ENCODE measurements around the gene ELP4. TPM values are rescaled to one million over a fixed set of nuclear protein-coding genes. Genes with fewer than 3 reads are reported as not detected.

Gene ELP4
- total and polyA plus RNA-seq, 9 donors: 12.0 to 18.8 (median 15.3) TPM

DNA sequence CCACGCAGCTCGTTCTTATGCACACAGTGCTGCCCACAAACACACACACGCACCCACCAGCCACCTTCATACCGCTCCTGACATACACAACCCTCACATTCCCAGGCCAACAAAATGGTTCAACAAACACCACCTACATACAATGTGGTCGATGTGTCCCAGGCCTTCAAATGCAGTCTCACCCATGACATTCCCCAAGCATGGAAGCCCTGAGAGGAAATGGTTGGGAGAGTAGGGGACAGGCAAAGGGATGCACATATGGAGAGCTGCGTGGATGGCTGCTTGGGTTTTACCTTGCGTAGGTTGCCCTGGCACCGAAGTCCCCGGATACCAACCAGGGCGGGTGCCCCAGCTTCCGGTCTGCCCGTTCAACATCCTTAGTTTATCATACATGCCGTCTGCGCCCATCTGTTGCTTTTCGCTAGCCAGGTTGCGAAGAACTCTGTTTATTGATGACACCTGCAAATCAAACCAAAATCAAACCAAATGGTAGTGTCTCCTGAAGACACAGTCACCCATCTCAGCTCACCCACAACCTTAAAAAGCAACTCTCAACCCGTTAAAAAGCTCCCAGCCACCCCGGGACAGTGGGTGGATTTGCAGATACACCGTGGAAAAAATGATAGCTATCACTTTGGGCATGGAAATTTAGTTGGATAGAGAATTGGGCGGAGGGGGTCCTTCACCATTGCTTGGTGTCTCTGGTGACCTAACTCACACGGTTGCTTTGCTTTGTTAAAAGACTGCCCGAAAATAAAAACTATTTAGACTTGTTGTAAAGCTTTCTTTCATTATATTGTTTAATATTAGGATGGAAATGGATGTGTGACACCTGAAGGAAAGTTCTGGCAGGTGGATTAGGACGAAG is 291.1 kb downstream of the ELP4 start:
- H3K36me3 ChIP-seq (ENCODE audit: control insufficient read depth, insufficient read depth, low read length): no peaks in the 10 kb centered on the region
- H3K4me3 ChIP-seq (ENCODE audit: low read length): no peak overlapping the region
- peaks cover 42% of the 10 kb centered on the region for H3K4me1 ChIP-seq (ENCODE audit: control insufficient read depth, insufficient read depth, low read length)
- H3K9me3 ChIP-seq (replicated peaks; ENCODE audit: control insufficient read depth, low read depth, low read length): no peaks in the 10 kb centered on the region
- DNase-seq: no peak
- WGBS (ENCODE audit: insufficient coverage): 0% methylated on average over 8 of the region's 23 CpGs
- H3K27ac ChIP-seq (ENCODE audit: low read length): no peak overlapping the region
- H3K27me3 ChIP-seq (ENCODE audit: control insufficient read depth, insufficient read depth, low read length): peaks cover 94% of the 10 kb centered on the region

- Histone ChIP-seq H3K27me3 (ENCODE audit: control insufficient read depth, insufficient read depth, low read length) (peaks cover 94% of the 10 kb centered on the region), H3K36me3 (ENCODE audit: control insufficient read depth, insufficient read depth, low read length) (no peaks in the 10 kb centered on the region), H3K4me1 (ENCODE audit: control insufficient read depth, insufficient read depth, low read length) (peaks cover 48% of the 10 kb centered on the region), H3K27ac (ENCODE audit: low read length) (no peak overlapping the region), H3K4me3 (ENCODE audit: low read length) (no peak overlapping the region), H3K9me3 (replicated peaks; ENCODE audit: control insufficient read depth, low read depth, low read length) (no peaks in the 10 kb centered on the region)
- 0% methylated on average over 6 of the region's 9 CpGs for WGBS (ENCODE audit: insufficient coverage)
- DNase-seq: no peak
Measured at GRCh38 chr11:31801298-31801702, 291.7 kb downstream of the ELP4 start.

GRCh38 chr11:31802000-31802551 is 292.5 kb downstream of the ELP4 start:
- Histone ChIP-seq H3K36me3 (ENCODE audit: control insufficient read depth, insufficient read depth, low read length) (no peaks in the 10 kb centered on the region), H3K9me3 (replicated peaks; ENCODE audit: control insufficient read depth, low read depth, low read length) (no peaks in the 10 kb centered on the region), H3K4me3 (ENCODE audit: low read length) (no peak overlapping the region), H3K27ac (ENCODE audit: low read length) (no peak overlapping the region), H3K4me1 (ENCODE audit: control insufficient read depth, insufficient read depth, low read length) (peaks cover 45% of the 10 kb centered on the region), H3K27me3 (ENCODE audit: control insufficient read depth, insufficient read depth, low read length) (peaks cover 94% of the 10 kb centered on the region)
- whole genome bisulfite sequencing (ENCODE audit: insufficient coverage): no CpG with 5 or more reads among the region's 6 CpGs
- DNase-seq: no peak

DNA sequence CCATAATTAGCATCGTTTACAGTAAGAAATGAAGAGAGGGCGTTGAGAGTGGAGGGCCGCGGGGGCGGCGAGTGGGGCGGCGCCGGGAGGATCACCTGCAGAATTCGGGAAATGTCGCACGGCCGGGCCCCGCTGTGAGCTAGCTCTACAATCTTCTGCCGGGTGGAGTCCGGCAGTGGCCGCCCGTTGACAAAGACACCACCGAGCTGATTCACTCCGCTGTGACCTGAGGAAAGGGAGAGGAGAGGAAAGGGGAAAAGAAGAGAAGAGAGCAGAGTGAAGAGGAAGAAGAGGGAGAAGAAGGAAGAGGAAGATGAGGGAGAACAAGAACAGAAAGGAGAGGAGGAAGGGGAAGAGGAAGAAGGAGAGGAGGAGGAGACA is 293.0 kb downstream of the ELP4 start:
- no peaks in the 10 kb centered on the region for H3K9me3 ChIP-seq (replicated peaks; ENCODE audit: control insufficient read depth, low read depth, low read length)
- DNase-seq: no peak
- no peak overlapping the region for H3K4me3 ChIP-seq (ENCODE audit: low read length)
- no peak overlapping the region for H3K27ac ChIP-seq (ENCODE audit: low read length)
- peaks cover 42% of the 10 kb centered on the region for H3K4me1 ChIP-seq (ENCODE audit: control insufficient read depth, insufficient read depth, low read length)
- H3K27me3 ChIP-seq (ENCODE audit: control insufficient read depth, insufficient read depth, low read length): peaks cover 94% of the 10 kb centered on the region
- 2% methylated on average over 20 of the region's 20 CpGs for WGBS (ENCODE audit: insufficient coverage)
- H3K36me3 ChIP-seq (ENCODE audit: control insufficient read depth, insufficient read depth, low read length): no peaks in the 10 kb centered on the region

- H3K27ac ChIP-seq (ENCODE audit: low read length): no peak overlapping the region
- H3K27me3 ChIP-seq (ENCODE audit: control insufficient read depth, insufficient read depth, low read length): peaks cover 94% of the 10 kb centered on the region
- H3K4me1 ChIP-seq (ENCODE audit: control insufficient read depth, insufficient read depth, low read length): peaks cover 36% of the 10 kb centered on the region
- 9% methylated on average over 13 of the region's 24 CpGs for WGBS (ENCODE audit: insufficient coverage)
- no peaks in the 10 kb centered on the region for H3K9me3 ChIP-seq (replicated peaks; ENCODE audit: control insufficient read depth, low read depth, low read length)
- DNase-seq: peak; percentile 1
- no peak overlapping the region for H3K4me3 ChIP-seq (ENCODE audit: low read length)
- H3K36me3 ChIP-seq (ENCODE audit: control insufficient read depth, insufficient read depth, low read length): no peaks in the 10 kb centered on the region
Measured at GRCh38 chr11:31802990-31803812, 293.6 kb downstream of the ELP4 start.

DNA sequence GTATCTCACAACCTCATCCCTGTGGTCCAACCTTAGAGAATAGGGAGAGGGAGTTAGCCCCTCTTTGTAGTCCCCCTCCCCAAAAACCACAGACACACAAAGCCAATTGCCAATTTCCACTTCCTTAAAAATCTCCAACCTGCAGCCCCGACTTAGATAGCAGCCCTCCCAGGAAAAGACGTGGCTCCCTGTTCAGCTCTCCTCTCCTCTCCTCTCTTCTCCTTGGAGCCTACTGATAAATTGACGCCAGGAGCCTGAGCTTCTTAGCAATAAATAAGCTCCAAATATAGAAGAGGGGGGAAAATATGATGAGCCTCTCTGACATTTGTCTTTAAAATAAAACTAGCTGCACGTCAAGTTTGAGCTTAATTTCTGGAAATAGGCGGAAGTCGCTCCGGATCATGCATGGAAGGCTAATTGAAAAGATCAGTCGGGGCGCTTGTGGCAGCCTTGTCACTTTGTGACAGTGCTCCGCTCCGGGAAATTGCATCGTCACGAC is 294.3 kb downstream of the ELP4 start:
- no peaks in the 10 kb centered on the region for H3K36me3 ChIP-seq (ENCODE audit: control insufficient read depth, insufficient read depth, low read length)
- no peaks in the 10 kb centered on the region for H3K9me3 ChIP-seq (replicated peaks; ENCODE audit: control insufficient read depth, low read depth, low read length)
- DNase-seq: peak; percentile 5
- no peak overlapping the region for H3K4me3 ChIP-seq (ENCODE audit: low read length)
- H3K27ac ChIP-seq (ENCODE audit: low read length): no peak overlapping the region
- 5% methylated on average over 10 of the region's 13 CpGs for WGBS (ENCODE audit: insufficient coverage)
- H3K4me1 ChIP-seq (ENCODE audit: control insufficient read depth, insufficient read depth, low read length): peaks cover 32% of the 10 kb centered on the region
- H3K27me3 ChIP-seq (ENCODE audit: control insufficient read depth, insufficient read depth, low read length): peaks cover 94% of the 10 kb centered on the region

DNA sequence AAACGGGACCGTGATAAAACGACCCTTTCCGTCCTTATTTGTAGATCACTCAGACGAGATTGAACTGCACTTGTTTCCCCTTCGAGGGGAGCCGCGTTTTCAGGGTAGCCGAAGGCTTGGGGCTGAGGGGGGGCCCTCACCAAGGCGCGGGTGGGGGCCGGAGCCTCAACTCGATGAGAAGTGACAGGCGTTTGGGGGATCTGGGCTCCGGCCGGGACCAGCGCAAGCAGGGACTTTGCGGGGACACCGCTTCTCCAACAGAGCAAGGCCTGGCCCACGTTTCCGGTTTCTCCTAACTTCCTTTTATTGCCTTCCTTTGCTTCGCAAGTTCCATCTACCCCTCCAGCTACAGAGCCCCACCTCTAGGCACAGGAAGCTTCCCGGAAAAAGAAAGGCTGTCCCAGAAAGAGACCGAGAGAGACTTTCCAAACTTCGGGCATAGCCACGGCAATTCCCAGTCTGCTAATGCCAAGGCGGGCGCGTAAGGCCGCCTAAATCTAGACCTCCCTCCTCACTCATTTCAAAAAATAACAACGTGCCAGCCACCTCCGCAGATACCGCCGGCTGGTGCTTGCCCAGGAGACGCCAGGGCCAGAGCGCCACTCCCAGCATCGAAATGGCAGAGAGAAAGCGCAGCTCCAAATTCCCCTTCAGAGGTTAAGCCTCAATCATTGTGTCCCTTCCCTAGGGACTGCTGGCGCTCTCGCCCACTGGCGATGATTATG is 294.9 kb downstream of the ELP4 start:
- Histone ChIP-seq H3K36me3 (ENCODE audit: control insufficient read depth, insufficient read depth, low read length) (no peaks in the 10 kb centered on the region), H3K4me3 (ENCODE audit: low read length) (no peak overlapping the region), H3K27ac (ENCODE audit: low read length) (no peak overlapping the region), H3K9me3 (replicated peaks; ENCODE audit: control insufficient read depth, low read depth, low read length) (no peaks in the 10 kb centered on the region), H3K4me1 (ENCODE audit: control insufficient read depth, insufficient read depth, low read length) (peaks cover 28% of the 10 kb centered on the region), H3K27me3 (ENCODE audit: control insufficient read depth, insufficient read depth, low read length) (peaks cover 94% of the 10 kb centered on the region)
- 2% methylated on average over 38 of the region's 41 CpGs for WGBS (ENCODE audit: insufficient coverage)
- no peak for DNase-seq

DNA sequence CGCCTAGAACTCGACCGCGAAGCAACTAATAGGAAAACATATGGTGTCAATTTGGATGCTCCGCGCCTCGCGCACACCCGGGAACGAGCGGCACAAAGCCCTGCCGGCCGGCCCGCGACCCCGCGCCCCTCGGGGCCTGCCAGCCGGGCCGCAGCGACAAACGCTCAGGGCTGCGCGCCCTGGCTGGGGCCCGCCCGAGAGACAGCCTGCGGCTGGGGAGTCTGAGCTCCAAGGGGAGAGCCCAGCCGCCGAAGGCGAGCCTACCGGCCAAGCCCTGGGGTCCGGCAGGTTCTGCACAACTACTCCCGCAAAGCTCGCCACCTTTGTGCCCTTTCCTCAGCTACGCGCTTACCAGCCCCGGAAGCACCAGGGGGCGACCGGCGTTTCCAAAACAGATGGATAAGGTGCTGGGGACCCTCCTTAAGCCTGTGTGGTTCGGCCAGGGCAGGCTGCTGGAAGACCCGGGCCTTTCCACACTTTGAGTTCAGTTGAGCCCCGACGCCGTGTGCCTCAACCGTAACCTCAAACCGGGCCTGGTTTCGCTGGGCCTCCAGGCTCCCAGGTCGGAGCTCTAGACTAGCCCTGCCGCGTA is 295.6 kb downstream of the ELP4 start:
- Histone ChIP-seq H3K4me1 (ENCODE audit: control insufficient read depth, insufficient read depth, low read length) (peaks cover 33% of the 10 kb centered on the region), H3K4me3 (ENCODE audit: low read length) (no peak overlapping the region), H3K9me3 (replicated peaks; ENCODE audit: control insufficient read depth, low read depth, low read length) (no peaks in the 10 kb centered on the region), H3K36me3 (ENCODE audit: control insufficient read depth, insufficient read depth, low read length) (no peaks in the 10 kb centered on the region), H3K27me3 (ENCODE audit: control insufficient read depth, insufficient read depth, low read length) (peaks cover 94% of the 10 kb centered on the region), H3K27ac (ENCODE audit: low read length) (no peak overlapping the region)
- DNase-seq: no peak
- WGBS (ENCODE audit: insufficient coverage): 3% methylated on average over 51 of the region's 51 CpGs

DNA sequence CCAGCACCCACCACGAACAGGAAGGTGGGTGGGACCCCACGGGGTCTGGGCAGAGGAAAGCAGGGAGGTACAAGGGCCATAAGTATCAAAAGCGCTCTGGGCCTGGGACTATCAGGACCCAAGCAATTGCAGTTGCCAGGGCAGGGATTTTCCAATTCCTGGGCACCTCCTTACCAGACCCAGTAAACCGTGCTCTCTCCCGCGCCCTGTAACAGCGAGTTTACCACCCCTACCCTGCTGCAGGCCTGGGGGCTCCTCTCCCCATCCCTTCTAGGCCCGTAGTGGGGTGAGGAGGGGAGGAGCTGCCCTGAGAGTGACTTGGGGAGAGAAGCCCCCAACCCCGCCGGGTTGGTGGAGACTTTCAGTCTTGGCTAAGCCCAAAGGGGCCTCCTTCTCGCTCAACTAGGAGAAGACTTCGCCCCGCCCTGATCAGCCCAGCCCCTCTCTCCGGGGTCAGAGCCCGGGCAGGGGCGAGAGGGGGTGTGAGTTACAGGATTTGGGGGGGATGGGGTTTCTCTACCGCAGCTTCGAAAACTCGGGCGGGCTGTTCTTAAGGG is 296.1 kb downstream of the ELP4 start:
- H3K4me1 ChIP-seq (ENCODE audit: control insufficient read depth, insufficient read depth, low read length): peaks cover 36% of the 10 kb centered on the region
- 3% methylated on average over 3 of the region's 20 CpGs for WGBS (ENCODE audit: insufficient coverage)
- H3K4me3 ChIP-seq (ENCODE audit: low read length): no peak overlapping the region
- DNase-seq: no peak
- peaks cover 94% of the 10 kb centered on the region for H3K27me3 ChIP-seq (ENCODE audit: control insufficient read depth, insufficient read depth, low read length)
- H3K36me3 ChIP-seq (ENCODE audit: control insufficient read depth, insufficient read depth, low read length): no peaks in the 10 kb centered on the region
- H3K9me3 ChIP-seq (replicated peaks; ENCODE audit: control insufficient read depth, low read depth, low read length): no peaks in the 10 kb centered on the region
- no peak overlapping the region for H3K27ac ChIP-seq (ENCODE audit: low read length)

Data from muscle of leg (tissue), 11 donors.